ENCODE results near the gene EZR. TPM values are rescaled to one million over a fixed set of nuclear protein-coding genes. Genes with fewer than 3 reads are reported as not detected.

Gene EZR
- total and polyA plus RNA-seq, 7 donors, result 19.1 to 61.7 (median 30.9) TPM

GRCh38 chr6:158769771-158770432 lies 49.3 kb downstream of the EZR start:
- no peaks in the 10 kb centered on the region for H3K4me1 ChIP-seq
- intact Hi-C loops (cut with DNase I), result no loop called here
- no peak overlapping the region for H3K4me3 ChIP-seq
- WGBS, 3 donors, result 72 to 87% (median 73%) methylated on average over 18 of the region's 18 CpGs
- H3K27ac ChIP-seq, result no peak overlapping the region
- ATAC-seq (peak; percentile 26 to 58 (median 40)), DNase-seq (peak in 1 of 2 donors; percentile 31)
- TF ChIP-seq CTCF (IDR thresholded peaks at IDR 0.05), result no peak
- H3K36me3 ChIP-seq (ENCODE audit: insufficient read depth in 1 of 2, low read depth in 1 of 2), result peaks cover 3 to 79% of the 10 kb centered on the region in 2 donors
- H3K27me3 ChIP-seq (ENCODE audit: insufficient read depth in 3 of 3, low read length in 2 of 3), result no peaks in the 10 kb centered on the region
- H3K9me3 ChIP-seq, result no peaks in the 10 kb centered on the region

- no peaks in the 10 kb centered on the region for H3K9me3 ChIP-seq
- no peak overlapping the region for H3K27ac ChIP-seq
- intact Hi-C loops (cut with DNase I), result no loop called here
These were observed 49.9 kb downstream of the EZR start for GRCh38 chr6:158769234-158769770.

DNA sequence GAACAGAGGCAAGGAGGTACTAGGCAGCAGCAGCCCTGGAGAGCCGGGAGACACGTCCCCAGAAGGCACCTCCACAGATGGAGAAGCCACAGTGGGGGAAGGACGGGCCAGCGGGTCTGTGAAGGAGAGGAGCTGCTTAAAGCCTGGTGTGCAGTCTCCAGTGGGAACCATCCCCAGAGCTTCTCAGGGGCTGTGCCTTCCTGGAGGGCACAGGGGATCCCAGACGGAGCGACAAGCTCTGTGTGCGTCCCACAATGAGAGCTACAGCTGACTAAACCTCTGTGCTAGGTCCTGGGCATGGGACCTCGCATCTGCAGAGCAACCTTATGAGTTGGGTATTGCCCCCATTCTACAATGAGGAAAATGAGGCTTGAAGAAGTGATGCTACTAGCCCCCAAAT lies 50.7 kb downstream of the EZR start:
- ATAC-seq, result no peak
- TF ChIP-seq CTCF (IDR thresholded peaks at IDR 0.05), result no peak
- no peak for DNase-seq
- H3K36me3 ChIP-seq (ENCODE audit: insufficient read depth in 1 of 2, low read depth in 1 of 2), result peaks cover 3 to 84% of the 10 kb centered on the region in 2 donors
- H3K27me3 ChIP-seq (ENCODE audit: insufficient read depth in 3 of 3, low read length in 2 of 3), result no peaks in the 10 kb centered on the region
- intact Hi-C loops (cut with DNase I), result no loop called here
- no peak overlapping the region for H3K4me3 ChIP-seq
- no peaks in the 10 kb centered on the region for H3K4me1 ChIP-seq
- no peak overlapping the region for H3K27ac ChIP-seq
- WGBS, 3 donors, result 88 to 94% (median 89%) methylated on average over 8 of the region's 8 CpGs
- H3K9me3 ChIP-seq, result no peaks in the 10 kb centered on the region

More at GRCh38 chr6:158769234-158769770, 49.9 kb downstream of the EZR start:
- peak in 2 of 4 donors; percentile 8 to 31 for ATAC-seq
- peaks cover 3 to 84% of the 10 kb centered on the region in 2 donors for H3K36me3 ChIP-seq (ENCODE audit: insufficient read depth in 1 of 2, low read depth in 1 of 2)
- DNase-seq, result no peak
- 69 to 86% (median 76%) methylated on average over 13 of the region's 13 CpGs for WGBS, 3 donors
- H3K4me3 ChIP-seq, result no peak overlapping the region
- no peaks in the 10 kb centered on the region for H3K27me3 ChIP-seq (ENCODE audit: insufficient read depth in 3 of 3, low read length in 2 of 3)
- no peaks in the 10 kb centered on the region for H3K4me1 ChIP-seq
- no peak for TF ChIP-seq CTCF (IDR thresholded peaks at IDR 0.05)

DNA sequence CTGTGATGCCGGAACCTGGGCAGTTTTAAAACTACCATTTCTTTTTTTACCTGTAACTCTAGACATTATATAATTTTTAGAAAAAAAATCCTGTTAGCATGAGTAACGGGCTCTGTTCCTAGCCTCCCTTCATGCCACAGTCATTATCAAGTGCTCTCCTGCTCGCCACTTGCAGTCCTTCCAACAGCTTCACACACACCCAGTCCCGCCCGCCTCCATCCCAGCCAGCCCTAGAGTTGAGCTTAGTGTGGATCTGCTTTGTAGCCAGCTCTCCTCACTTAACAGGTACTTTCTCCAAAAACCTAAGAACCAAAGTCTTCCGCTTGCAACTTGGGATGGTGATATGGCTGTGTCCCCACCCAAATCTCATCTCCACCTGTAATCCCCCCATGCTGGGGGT lies 51.5 kb downstream of the EZR start:
- DNase-seq, result no peak
- Histone ChIP-seq H3K4me3 (no peak overlapping the region), H3K27me3 (ENCODE audit: insufficient read depth in 3 of 3, low read length in 2 of 3) (no peaks in the 10 kb centered on the region), H3K27ac (no peak overlapping the region), H3K9me3 (no peaks in the 10 kb centered on the region), H3K4me1 (no peaks in the 10 kb centered on the region), H3K36me3 (ENCODE audit: insufficient read depth in 1 of 2, low read depth in 1 of 2) (peaks cover 3 to 89% of the 10 kb centered on the region in 2 donors)
- no peak for TF ChIP-seq CTCF (IDR thresholded peaks at IDR 0.05)
- ATAC-seq, result no peak
- intact Hi-C loops (cut with DNase I), result no loop called here
- WGBS, 3 donors, result 95 to 97% (median 97%) methylated on average over 6 of the region's 6 CpGs

Data from psoas muscle (tissue), 8 donors.